Uterus (tissue), 4 donors: Measurements from ENCODE around the gene GPR146. TPM values are rescaled to one million over a fixed set of nuclear protein-coding genes. Genes with fewer than 3 reads are reported as not detected.
A peak's percentile ranks its signal among the peaks of the same experiment; 100 is the strongest.

Source experiments
- DNase-seq, 2 donors: peaks; one replicate each; pipeline ENCODE4 v3.0.0-alpha.2; 2019 to 2020
- H3K27ac ChIP-seq, 2 donors: fragments of 200-600 bp; sonication (generic); 1 replicate in 1 of 2; 2 replicates in 1 of 2; pipeline ENCODE4 v1.5.1; 2016 to 2018
- H3K27me3 ChIP-seq, 2 donors: fragments of 200-600 bp; sonication (generic); one replicate each; pipeline ENCODE4 v1.5.1; 2018 to 2019; ENCODE audit warnings: control low read depth in 1 of 2
- H3K36me3 ChIP-seq, 2 donors: fragments of 200-600 bp; sonication (generic); one replicate each; pipeline ENCODE4 v1.5.1; 2019; ENCODE audit warnings: control low read depth in 1 of 2
- H3K4me1 ChIP-seq, 2 donors: fragments of 200-600 bp; sonication (generic); one replicate each; pipeline ENCODE4 v1.5.1; 2018 to 2019; ENCODE audit warnings: control low read depth in 1 of 2
- H3K4me3 ChIP-seq, 2 donors: fragments of 200-600 bp; sonication (generic); 1 replicate in 1 of 2; 2 replicates in 1 of 2; pipeline ENCODE4 v1.5.1; 2018 to 2019; ENCODE audit warnings: mild to moderate bottlenecking in 1 of 2
- H3K9me3 ChIP-seq, 2 donors: fragments of 200-600 bp; sonication (generic); one replicate each; pipeline ENCODE4 v1.5.1; 2019; ENCODE audit warnings: control low read depth in 1 of 2
- POLR2A ChIP-seq, 2 donors: fragments of 450-650 bp; IDR thresholded peaks; one replicate each; pipeline ENCODE4 v1.6.1; 2016; ENCODE audit warnings: antibody characterized with exemption in 2 of 2, mild to moderate bottlenecking in 1 of 2, moderate library complexity in 1 of 2
- intact Hi-C: fragments of 100-400 bp; cut with DNase I; formaldehyde crosslinking; loops from one replicate; pipeline ENCODE4 v1.15.1; 2023; ENCODE audit warnings: low total_unique reads
- total RNA-seq, 4 donors: library from RNA; depleted of rRNA in 3 of 4; stranded (reverse); fragments of >200 nt in 3 of 4; gene quantifications; one replicate each; pipeline versions ENCODE4 v1.1.0 to v1.2.4, GENCODE V29; 2014 to 2023
- TF ChIP-seq, protein P1 (sequence below), 4 experiments: fragments of 200-600 bp in 2 of 4; fragments of 450-650 bp in 2 of 4; sonication (generic) in 2 of 4; IDR thresholded peaks; one replicate each; pipeline ENCODE4 v1.5.1; 2016 to 2019; ENCODE audit warnings: antibody characterized with exemption in 4 of 4, mild to moderate bottlenecking in 2 of 4, moderate library complexity in 1 of 4
- donor health status: DM: yes; HTN: yes; CAD: no.

GPR146 gene
- total RNA-seq, 4 donors from 2014 or later, result 10.0 to 110 (median 32.9) TPM

- no peak for TF ChIP-seq POLR2A (IDR thresholded peaks at IDR 0.05)
- TF ChIP-seq, protein P1, sequence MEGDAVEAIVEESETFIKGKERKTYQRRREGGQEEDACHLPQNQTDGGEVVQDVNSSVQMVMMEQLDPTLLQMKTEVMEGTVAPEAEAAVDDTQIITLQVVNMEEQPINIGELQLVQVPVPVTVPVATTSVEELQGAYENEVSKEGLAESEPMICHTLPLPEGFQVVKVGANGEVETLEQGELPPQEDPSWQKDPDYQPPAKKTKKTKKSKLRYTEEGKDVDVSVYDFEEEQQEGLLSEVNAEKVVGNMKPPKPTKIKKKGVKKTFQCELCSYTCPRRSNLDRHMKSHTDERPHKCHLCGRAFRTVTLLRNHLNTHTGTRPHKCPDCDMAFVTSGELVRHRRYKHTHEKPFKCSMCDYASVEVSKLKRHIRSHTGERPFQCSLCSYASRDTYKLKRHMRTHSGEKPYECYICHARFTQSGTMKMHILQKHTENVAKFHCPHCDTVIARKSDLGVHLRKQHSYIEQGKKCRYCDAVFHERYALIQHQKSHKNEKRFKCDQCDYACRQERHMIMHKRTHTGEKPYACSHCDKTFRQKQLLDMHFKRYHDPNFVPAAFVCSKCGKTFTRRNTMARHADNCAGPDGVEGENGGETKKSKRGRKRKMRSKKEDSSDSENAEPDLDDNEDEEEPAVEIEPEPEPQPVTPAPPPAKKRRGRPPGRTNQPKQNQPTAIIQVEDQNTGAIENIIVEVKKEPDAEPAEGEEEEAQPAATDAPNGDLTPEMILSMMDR (IDR thresholded peaks at IDR 0.05), result no peak
- peak; percentile 64 to 68 for DNase-seq
- H3K27me3 ChIP-seq, result no peaks in the 10 kb centered on the region
- H3K27ac ChIP-seq, result peak overlapping the region; percentile 40 to 55
- H3K9me3 ChIP-seq, result no peaks in the 10 kb centered on the region
- no peaks in the 10 kb centered on the region for H3K36me3 ChIP-seq
- H3K4me3 ChIP-seq, result no peak overlapping the region
- H3K4me1 ChIP-seq, result peaks cover 3 to 7% of the 10 kb centered on the region in 2 donors
- intact Hi-C loops, result no loop called here
These were observed 3.6 kb upstream of the GPR146 start for GRCh38 chr7:1040790-1041189.

DNA sequence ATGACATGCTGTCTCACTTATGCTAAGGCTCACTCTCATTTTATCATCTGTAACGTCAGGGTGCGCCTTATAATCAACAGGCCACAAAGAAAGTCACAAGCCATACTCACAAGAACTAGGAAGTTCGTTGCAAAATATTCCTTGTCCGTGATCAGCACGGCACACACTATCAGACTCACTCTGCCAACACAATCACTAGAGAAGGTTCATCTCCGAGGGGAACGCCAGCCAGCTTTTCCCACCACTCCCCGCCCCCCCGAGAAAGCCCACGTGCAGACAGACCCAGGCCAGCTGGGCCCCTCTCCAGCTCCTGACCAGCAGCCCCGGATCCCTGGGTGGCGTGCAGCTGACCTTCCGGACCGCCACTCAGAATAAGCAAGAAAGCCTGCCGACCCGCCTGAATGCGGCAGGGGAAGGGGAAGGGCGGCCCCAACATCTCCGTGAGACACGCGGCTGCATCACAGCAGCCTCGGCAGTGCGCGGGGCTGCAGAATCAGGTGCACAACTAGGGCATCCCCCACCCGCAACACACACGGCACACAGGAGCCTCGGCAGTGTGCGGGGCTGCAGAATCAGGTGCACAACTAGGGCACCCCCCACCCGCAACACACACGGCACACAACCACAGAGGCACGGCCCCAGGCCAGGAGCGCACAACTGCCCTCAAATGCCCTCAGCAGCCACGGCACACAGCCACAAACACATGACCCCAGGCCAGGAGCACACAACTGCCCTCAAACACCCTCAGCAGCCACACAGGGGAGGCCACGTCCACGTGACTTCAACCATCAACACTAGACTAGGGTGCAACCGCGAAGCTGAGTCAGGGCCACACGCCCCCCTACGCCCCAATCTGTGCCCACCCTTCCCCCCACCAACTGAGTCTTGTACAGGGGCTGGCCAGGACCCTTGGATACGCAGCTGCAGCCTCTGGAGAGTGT lies 2.5 kb upstream of the GPR146 start:
- no peak overlapping the region for H3K4me3 ChIP-seq
- no peak for TF ChIP-seq POLR2A (IDR thresholded peaks at IDR 0.05)
- TF ChIP-seq, protein P1 (IDR thresholded peaks at IDR 0.05), result no peak
- DNase-seq, result no peak
- intact Hi-C loops, result no loop called here
- H3K36me3 ChIP-seq, result no peaks in the 10 kb centered on the region
- no peaks in the 10 kb centered on the region for H3K27me3 ChIP-seq
- peak overlapping the region; percentile 0 to 82 for H3K27ac ChIP-seq
- H3K4me1 ChIP-seq, result peaks cover 3 to 7% of the 10 kb centered on the region in 2 donors
- H3K9me3 ChIP-seq, result no peaks in the 10 kb centered on the region

DNA sequence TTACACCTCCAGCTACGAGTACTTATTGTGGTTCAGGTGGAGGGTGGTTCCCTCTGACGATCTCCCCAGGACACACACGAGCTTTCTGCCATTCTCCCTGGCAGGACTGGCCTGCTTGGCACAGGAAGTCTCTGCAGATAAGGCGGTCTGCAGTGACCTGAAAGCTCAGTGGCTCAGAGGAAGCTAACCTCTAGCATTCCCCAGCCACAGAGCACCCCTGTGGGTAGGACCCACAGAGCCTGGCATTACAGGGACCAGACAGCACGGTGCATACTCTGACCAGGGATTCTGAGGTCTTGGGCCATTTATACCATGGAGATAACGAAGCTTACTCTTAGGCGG lies 1.9 kb upstream of the GPR146 start:
- intact Hi-C loops, result no loop called here
- H3K27me3 ChIP-seq, result no peaks in the 10 kb centered on the region
- peak overlapping the region; percentile 0 to 82 for H3K27ac ChIP-seq
- no peak overlapping the region for H3K4me3 ChIP-seq
- TF ChIP-seq POLR2A (IDR thresholded peaks at IDR 0.05), result no peak
- TF ChIP-seq, protein P1 (IDR thresholded peaks at IDR 0.05), result no peak
- H3K9me3 ChIP-seq, result no peaks in the 10 kb centered on the region
- peaks cover 3 to 7% of the 10 kb centered on the region in 2 donors for H3K4me1 ChIP-seq
- no peaks in the 10 kb centered on the region for H3K36me3 ChIP-seq
- no peak for DNase-seq

GRCh38 chr7:1043552-1044188 lies 676 bp upstream of the GPR146 start:
- Histone ChIP-seq H3K27me3 (no peaks in the 10 kb centered on the region), H3K27ac (peak overlapping the region; percentile 82 to 85), H3K4me1 (peaks cover 3 to 7% of the 10 kb centered on the region in 2 donors), H3K4me3 (peak overlapping the region; percentile 18 to 38), H3K9me3 (no peaks in the 10 kb centered on the region), H3K36me3 (no peaks in the 10 kb centered on the region)
- no peak for TF ChIP-seq POLR2A (IDR thresholded peaks at IDR 0.05)
- TF ChIP-seq, protein P1 (IDR thresholded peaks at IDR 0.05), result no peak
- no peak for DNase-seq
- intact Hi-C loops, result no loop called here
